Neural cell (in vitro differentiated cells): ENCODE measurements around the gene NSG2. TPM values are rescaled to one million over a fixed set of nuclear protein-coding genes. Genes with fewer than 3 reads are reported as not detected.

ENCODE experiments used
- H2AFZ ChIP-seq: fragments of 200-600, 300-800 bp; sonication (generic), shearing (Covaris generic); 2 replicates; pipeline ENCODE4 v1.6.0; 2014; ENCODE audit warnings: low read depth, mild to moderate bottlenecking, antibody characterized with exemption, low read length, moderate library complexity
- H3F3A ChIP-seq: fragments of 200-600 bp; shearing (Covaris generic); 2 replicates; pipeline ENCODE4 v1.6.1; 2016; ENCODE audit warnings: mild to moderate bottlenecking, moderate library complexity, mixed read lengths, antibody characterized with exemption, low read length; ENCODE audit not compliant: insufficient read depth, poor library complexity, severe bottlenecking
- H3K27ac ChIP-seq: fragments of 200-600, 300-800 bp; sonication (generic), shearing (Covaris generic); 2 replicates; pipeline ENCODE4 v1.5.1; 2014; ENCODE audit warnings: mild to moderate bottlenecking, low read length, moderate library complexity
- H3K27me3 ChIP-seq: fragments of 300-800, 200-600 bp; sonication (generic), shearing (Covaris generic); 2 replicates; pipeline ENCODE4 v1.6.0; 2014; ENCODE audit warnings: mild to moderate bottlenecking, low read depth, low read length, moderate library complexity; ENCODE audit not compliant: insufficient read depth
- H3K36me3 ChIP-seq: fragments of 300-800, 200-600 bp; sonication (generic), shearing (Covaris generic); 2 replicates; pipeline ENCODE4 v1.5.1; 2014; ENCODE audit warnings: mild to moderate bottlenecking, antibody characterized with exemption, low read length, moderate library complexity; ENCODE audit not compliant: insufficient read depth
- H3K4me2 ChIP-seq: fragments of 300-800, 200-600 bp; sonication (generic), shearing (Covaris generic); 2 replicates; pipeline ENCODE4 v1.6.0; 2014; ENCODE audit warnings: mild to moderate bottlenecking, low read length
- H3K4me3 ChIP-seq: fragments of 300-800, 200-600 bp; sonication (generic), shearing (Covaris generic); 2 replicates; pipeline ENCODE4 v1.5.1; 2014; ENCODE audit warnings: mild to moderate bottlenecking, low read length, moderate library complexity
- H3K79me2 ChIP-seq: fragments of 200-600 bp; shearing (Covaris generic); replicated peaks from 2 replicates; pipeline ENCODE4 v1.6.0; 2014; ENCODE audit warnings: mild to moderate bottlenecking, low read length, moderate library complexity; ENCODE audit not compliant: insufficient read depth
- H3K9ac ChIP-seq: fragments of 300-800, 200-600 bp; sonication (generic), shearing (Covaris generic); 2 replicates; pipeline ENCODE4 v1.6.1; 2016; ENCODE audit warnings: mild to moderate bottlenecking, low read length, mixed read lengths
- H3K9me2 ChIP-seq: fragments of 200-600 bp; shearing (Covaris generic); 2 replicates; pipeline ENCODE4 v1.6.1; 2016; ENCODE audit warnings: mild to moderate bottlenecking, low read length, mixed read lengths; ENCODE audit not compliant: insufficient read depth
- H3K9me3 ChIP-seq: fragments of 200-600, 300-800 bp; sonication (generic), shearing (Covaris generic); 2 replicates; pipeline ENCODE4 v1.6.1; 2016; ENCODE audit warnings: mild to moderate bottlenecking, mixed run types, low read length, moderate library complexity, mixed read lengths
- H4K20me1 ChIP-seq: fragments of 200-600 bp; shearing (Covaris generic); 2 replicates; pipeline ENCODE4 v1.6.1; 2016; ENCODE audit warnings: mild to moderate bottlenecking, mixed run types; ENCODE audit not compliant: insufficient read depth
- CTCF ChIP-seq: fragments of 450-650 bp; IDR thresholded peaks from 2 replicates; pipeline ENCODE4 v1.5.1; 2014; ENCODE audit warnings: antibody characterized with exemption, mild to moderate bottlenecking, moderate library complexity; ENCODE audit not compliant: poor library complexity, severe bottlenecking
- EP300 ChIP-seq: fragments of 450-650 bp; conservative IDR thresholded peaks from 2 replicates; pipeline ENCODE4 v1.6.1; 2014; ENCODE audit warnings: antibody characterized with exemption, mild to moderate bottlenecking, moderate library complexity; ENCODE audit not compliant: poor library complexity, severe bottlenecking
- EZH2 ChIP-seq: fragments of 200-600, 300-800 bp; shearing (Covaris generic), sonication (generic); IDR thresholded peaks from 2 replicates; pipeline ENCODE4 v1.6.1; 2014; ENCODE audit warnings: antibody characterized with exemption, low read length, borderline replicate concordance, mild to moderate bottlenecking; ENCODE audit not compliant: insufficient read depth, poor library complexity, severe bottlenecking
- MXI1 ChIP-seq: fragments of 450-650 bp; conservative IDR thresholded peaks from 2 replicates; pipeline ENCODE4 v1.6.1; 2014; ENCODE audit warnings: antibody characterized with exemption, mild to moderate bottlenecking; ENCODE audit not compliant: poor library complexity, severe bottlenecking
- POLR2AphosphoS5 ChIP-seq: IDR thresholded peaks from 2 replicates; pipeline ENCODE4 v1.6.1; 2012
- RAD21 ChIP-seq: fragments of 450-650 bp; conservative IDR thresholded peaks from 2 replicates; pipeline ENCODE4 v1.6.1; 2014; ENCODE audit warnings: antibody characterized with exemption, mild to moderate bottlenecking, moderate library complexity
- REST ChIP-seq: IDR thresholded peaks from 2 replicates; pipeline ENCODE4 v1.6.1; 2012; ENCODE audit warnings: borderline replicate concordance
- SMC3 ChIP-seq: fragments of 450-650 bp; conservative IDR thresholded peaks from 2 replicates; pipeline ENCODE4 v1.6.1; 2014; ENCODE audit warnings: antibody characterized with exemption, mild to moderate bottlenecking, moderate library complexity; ENCODE audit not compliant: poor library complexity
- TAF1 ChIP-seq: IDR thresholded peaks from 2 replicates; pipeline ENCODE4 v1.6.1; 2012; ENCODE audit warnings: low read depth
- polyA plus RNA-seq: library from polyadenylated mRNA; depleted of rRNA; stranded (reverse); fragments of >200 nt; gene quantifications from 2 replicates; pipeline ENCODE4 v1.2.3, GENCODE V29; 2014

NSG2 gene
- polyA plus RNA-seq, 1 donor from 2014 or later: 1,761 TPM

- Histone ChIP-seq H3F3A (no peaks in the 10 kb centered on the region), H3K27ac (no peak overlapping the region), H3K27me3 (no peaks in the 10 kb centered on the region), H4K20me1 (no peaks in the 10 kb centered on the region), H3K9ac (no peak overlapping the region), H3K36me3 (no peaks in the 10 kb centered on the region), H3K9me2 (no peaks in the 10 kb centered on the region), H3K4me3 (no peak overlapping the region), H3K4me2 (no peak overlapping the region), H2AFZ (no peak overlapping the region), H3K79me2 (peaks cover 4% of the 10 kb centered on the region), H3K9me3 (no peaks in the 10 kb centered on the region)
- TF ChIP-seq MXI1 (no peak), REST (no peak), POLR2AphosphoS5 (no peak), TAF1 (no peak), RAD21 (no peak)
Measured at GRCh38 chr5:174090129-174090528, 44.6 kb downstream of the NSG2 start.

- Histone ChIP-seq H3K4me3 (no peak overlapping the region), H3K27me3 (no peaks in the 10 kb centered on the region)
Measured at GRCh38 chr5:174093123-174093522, 47.6 kb downstream of the NSG2 start.

GRCh38 chr5:174094857-174095606 is 49.5 kb downstream of the NSG2 start:
- no peaks in the 10 kb centered on the region for H3K9me3 ChIP-seq
- no peak overlapping the region for H3K9ac ChIP-seq
- no peak overlapping the region for H3K27ac ChIP-seq
- no peaks in the 10 kb centered on the region for H3K36me3 ChIP-seq
- H3K27me3 ChIP-seq: no peaks in the 10 kb centered on the region
- no peaks in the 10 kb centered on the region for H3F3A ChIP-seq
- H3K79me2 ChIP-seq: no peaks in the 10 kb centered on the region
- no peak for TF ChIP-seq SMC3
- no peak for TF ChIP-seq POLR2AphosphoS5
- TF ChIP-seq RAD21: no peak
- TF ChIP-seq REST: no peak
- no peak for TF ChIP-seq EP300
- no peak for TF ChIP-seq MXI1
- no peak for TF ChIP-seq CTCF
- TF ChIP-seq TAF1: no peak
- no peak for TF ChIP-seq EZH2
- H3K4me2 ChIP-seq: no peak overlapping the region
- no peaks in the 10 kb centered on the region for H3K9me2 ChIP-seq
- no peak overlapping the region for H3K4me3 ChIP-seq
- H2AFZ ChIP-seq: no peak overlapping the region
- peaks cover 5% of the 10 kb centered on the region for H4K20me1 ChIP-seq

More at GRCh38 chr5:174093123-174093522, 47.6 kb downstream of the NSG2 start:
- Histone ChIP-seq H3K9me3 (no peaks in the 10 kb centered on the region), H3K4me2 (no peak overlapping the region), H3K36me3 (no peaks in the 10 kb centered on the region), H3K9me2 (no peaks in the 10 kb centered on the region), H3K9ac (no peak overlapping the region), H2AFZ (no peak overlapping the region), H3K27ac (no peak overlapping the region), H4K20me1 (no peaks in the 10 kb centered on the region), H3F3A (no peaks in the 10 kb centered on the region), H3K79me2 (peaks cover 4% of the 10 kb centered on the region)
- no peak for TF ChIP-seq TAF1
